Esophagus squamous epithelium (tissue), 4 donors: Measurements from ENCODE around the gene NAPSA.

Source experiments
- POLR2A ChIP-seq, 4 donors: fragments of 450-650 bp; IDR thresholded peaks; one replicate each; pipeline ENCODE4 v1.6.1; 2017; ENCODE audit warnings: antibody characterized with exemption in 4 of 4, mild to moderate bottlenecking in 4 of 4, moderate library complexity in 3 of 4
- TF ChIP-seq, protein P1 (sequence below), 6 experiments: fragments of 450-650 bp in 4 of 6; fragments of 200-600 bp in 2 of 6; sonication (generic) in 2 of 6; IDR thresholded peaks; one replicate each; pipeline ENCODE4 v1.5.1; 2016 to 2019; ENCODE audit warnings: antibody characterized with exemption in 6 of 6, mild to moderate bottlenecking in 4 of 6, moderate library complexity in 4 of 6

DNA sequence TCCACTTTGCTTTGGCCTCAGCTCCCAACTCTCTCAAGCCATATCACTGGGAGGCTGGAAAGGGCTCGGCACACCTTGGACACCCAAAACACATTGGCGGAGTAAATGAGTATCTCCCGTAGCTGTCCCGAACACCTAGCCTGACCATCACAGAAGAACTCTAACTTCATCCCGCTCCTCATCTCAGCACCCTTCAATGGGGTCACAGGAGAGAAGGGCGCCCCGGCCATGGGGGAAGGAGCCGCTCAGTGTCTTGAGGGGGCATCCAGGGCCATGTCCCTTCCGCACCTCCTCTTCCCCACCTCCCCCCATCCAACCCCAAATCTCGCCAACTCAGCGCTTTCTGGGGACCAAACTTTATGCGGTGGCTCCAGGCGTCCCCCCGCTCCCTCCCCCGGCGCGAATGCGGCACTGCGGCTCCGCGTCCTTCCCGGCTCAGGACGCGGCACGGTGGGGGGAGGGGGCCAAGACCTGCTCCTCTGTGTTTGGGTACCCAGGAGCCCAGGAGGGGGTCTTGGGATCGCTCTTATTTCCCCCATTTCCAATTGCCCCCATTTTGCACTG lies 39.3 kb downstream of the NAPSA start:
- TF ChIP-seq, protein P1, sequence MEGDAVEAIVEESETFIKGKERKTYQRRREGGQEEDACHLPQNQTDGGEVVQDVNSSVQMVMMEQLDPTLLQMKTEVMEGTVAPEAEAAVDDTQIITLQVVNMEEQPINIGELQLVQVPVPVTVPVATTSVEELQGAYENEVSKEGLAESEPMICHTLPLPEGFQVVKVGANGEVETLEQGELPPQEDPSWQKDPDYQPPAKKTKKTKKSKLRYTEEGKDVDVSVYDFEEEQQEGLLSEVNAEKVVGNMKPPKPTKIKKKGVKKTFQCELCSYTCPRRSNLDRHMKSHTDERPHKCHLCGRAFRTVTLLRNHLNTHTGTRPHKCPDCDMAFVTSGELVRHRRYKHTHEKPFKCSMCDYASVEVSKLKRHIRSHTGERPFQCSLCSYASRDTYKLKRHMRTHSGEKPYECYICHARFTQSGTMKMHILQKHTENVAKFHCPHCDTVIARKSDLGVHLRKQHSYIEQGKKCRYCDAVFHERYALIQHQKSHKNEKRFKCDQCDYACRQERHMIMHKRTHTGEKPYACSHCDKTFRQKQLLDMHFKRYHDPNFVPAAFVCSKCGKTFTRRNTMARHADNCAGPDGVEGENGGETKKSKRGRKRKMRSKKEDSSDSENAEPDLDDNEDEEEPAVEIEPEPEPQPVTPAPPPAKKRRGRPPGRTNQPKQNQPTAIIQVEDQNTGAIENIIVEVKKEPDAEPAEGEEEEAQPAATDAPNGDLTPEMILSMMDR (IDR thresholded peaks at IDR 0.05): no peak
- no peak for TF ChIP-seq POLR2A (IDR thresholded peaks at IDR 0.05)
